SW480 (cell line): ENCODE measurements around the gene YWHAB.

ENCODE experiments used
- DNase-seq: peaks from one replicate; pipeline ENCODE4 v3.0.0-alpha.2; 2016; ENCODE audit warnings: low spot score

YWHAB gene

GRCh38 chr20:44914924-44915323, 29.4 kb downstream of the YWHAB start:
- no peak for DNase-seq

GRCh38 chr20:44916586-44916985, 31.1 kb downstream of the YWHAB start:
- DNase-seq = no peak

- DNase-seq = no peak
These were observed 31.9 kb downstream of the YWHAB start for GRCh38 chr20:44917399-44917798.

- DNase-seq = no peak
These were observed 32.8 kb downstream of the YWHAB start for GRCh38 chr20:44918342-44918741.

- no peak for DNase-seq
These were observed 33.3 kb downstream of the YWHAB start for GRCh38 chr20:44918761-44919160.

- no peak for DNase-seq
These were observed 35.9 kb downstream of the YWHAB start for GRCh38 chr20:44921447-44921846.

- DNase-seq = no peak
These were observed 39.0 kb downstream of the YWHAB start for GRCh38 chr20:44924541-44924940.

- DNase-seq = no peak
These were observed 43.1 kb downstream of the YWHAB start for GRCh38 chr20:44928595-44928994.

GRCh38 chr20:44930517-44931168, 45.1 kb downstream of the YWHAB start:
- no peak for DNase-seq

- DNase-seq = no peak
These were observed 46.4 kb downstream of the YWHAB start for GRCh38 chr20:44931911-44932310.

GRCh38 chr20:44932916-44933315, 47.4 kb downstream of the YWHAB start:
- DNase-seq = no peak

- DNase-seq = no peak
These were observed 51.0 kb downstream of the YWHAB start for GRCh38 chr20:44936510-44936909.

GRCh38 chr20:44938637-44939036, 53.1 kb downstream of the YWHAB start:
- no peak for DNase-seq

GRCh38 chr20:44941120-44941691, 55.7 kb downstream of the YWHAB start:
- no peak for DNase-seq

GRCh38 chr20:44942264-44942973, 56.9 kb downstream of the YWHAB start:
- no peak for DNase-seq

- DNase-seq = no peak
These were observed 58.3 kb downstream of the YWHAB start for GRCh38 chr20:44943828-44944227.

- no peak for DNase-seq
These were observed 59.8 kb downstream of the YWHAB start for GRCh38 chr20:44945261-44945660.

GRCh38 chr20:44946271-44946852, 60.9 kb downstream of the YWHAB start:
- no peak for DNase-seq

GRCh38 chr20:44948107-44948506, 62.6 kb downstream of the YWHAB start:
- no peak for DNase-seq

GRCh38 chr20:44948513-44948912, 63.0 kb downstream of the YWHAB start:
- no peak for DNase-seq

- no peak for DNase-seq
These were observed 64.9 kb downstream of the YWHAB start for GRCh38 chr20:44950368-44950767.

- no peak for DNase-seq
These were observed 67.2 kb downstream of the YWHAB start for GRCh38 chr20:44952731-44953130.

- DNase-seq = no peak
These were observed 68.7 kb downstream of the YWHAB start for GRCh38 chr20:44954211-44954610.
